ENCODE results near the gene POU5F2.
A peak's percentile ranks its signal among the peaks of the same experiment; 100 is the strongest.

POU5F2 gene, protein sequence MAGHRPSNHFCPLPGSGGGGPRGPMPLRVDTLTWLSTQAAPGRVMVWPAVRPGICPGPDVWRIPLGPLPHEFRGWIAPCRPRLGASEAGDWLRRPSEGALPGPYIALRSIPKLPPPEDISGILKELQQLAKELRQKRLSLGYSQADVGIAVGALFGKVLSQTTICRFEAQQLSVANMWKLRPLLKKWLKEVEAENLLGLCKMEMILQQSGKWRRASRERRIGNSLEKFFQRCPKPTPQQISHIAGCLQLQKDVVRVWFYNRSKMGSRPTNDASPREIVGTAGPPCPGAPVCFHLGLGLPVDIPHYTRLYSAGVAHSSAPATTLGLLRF

DNA sequence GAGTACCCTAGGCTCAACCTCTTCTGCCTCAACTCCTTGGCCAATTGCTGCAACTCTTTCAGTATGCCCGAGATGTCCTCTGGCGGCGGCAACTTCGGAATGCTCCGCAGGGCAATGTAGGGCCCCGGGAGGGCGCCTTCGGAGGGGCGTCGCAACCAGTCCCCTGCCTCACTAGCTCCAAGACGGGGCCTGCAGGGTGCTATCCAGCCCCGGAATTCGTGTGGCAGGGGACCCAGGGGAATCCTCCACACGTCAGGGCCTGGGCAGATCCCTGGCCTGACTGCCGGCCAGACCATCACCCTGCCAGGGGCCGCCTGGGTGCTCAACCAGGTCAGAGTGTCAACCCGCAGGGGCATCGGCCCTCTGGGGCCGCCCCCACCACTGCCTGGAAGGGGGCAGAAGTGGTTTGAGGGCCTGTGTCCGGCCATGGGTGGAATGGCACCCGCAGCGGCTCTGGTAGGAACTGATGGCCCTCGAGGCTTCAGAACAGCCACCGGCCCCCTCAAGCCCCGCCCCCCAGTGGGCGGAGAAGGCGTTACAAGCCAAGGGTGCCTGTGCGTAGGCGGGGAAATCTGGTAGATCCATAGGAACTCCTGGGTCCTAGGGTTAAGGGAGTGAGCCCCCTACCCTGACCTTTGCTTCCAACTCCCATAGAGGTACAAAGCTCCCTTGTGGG lies at the start of gene POU5F2:
TSS of gene POU5F2 (minus strand) at position 465 of the 676 bp plus-strand sequence. CDS start at position 428, 37 bp downstream.
- no peak for DNase-seq

DNA sequence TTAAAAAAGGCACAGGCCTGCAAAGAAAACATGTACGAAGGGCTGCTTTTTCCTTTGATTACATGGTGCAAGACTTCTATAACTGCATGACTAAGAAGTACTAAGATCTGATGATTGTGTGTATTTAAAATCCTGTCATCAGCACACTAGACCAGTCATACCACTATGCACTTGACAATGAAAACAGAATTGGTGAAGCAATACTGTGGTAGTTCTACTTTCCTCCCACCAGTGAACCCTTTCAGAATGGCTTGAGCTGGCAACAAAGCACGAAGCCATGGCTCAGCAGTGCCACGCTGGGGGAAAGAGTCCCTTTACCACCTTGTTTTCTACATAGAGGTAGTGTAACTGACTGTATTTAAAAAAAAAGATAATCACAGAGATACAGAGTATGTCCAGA lies 49.0 kb upstream of the POU5F2 start:
- DNase-seq: no peak

DNA sequence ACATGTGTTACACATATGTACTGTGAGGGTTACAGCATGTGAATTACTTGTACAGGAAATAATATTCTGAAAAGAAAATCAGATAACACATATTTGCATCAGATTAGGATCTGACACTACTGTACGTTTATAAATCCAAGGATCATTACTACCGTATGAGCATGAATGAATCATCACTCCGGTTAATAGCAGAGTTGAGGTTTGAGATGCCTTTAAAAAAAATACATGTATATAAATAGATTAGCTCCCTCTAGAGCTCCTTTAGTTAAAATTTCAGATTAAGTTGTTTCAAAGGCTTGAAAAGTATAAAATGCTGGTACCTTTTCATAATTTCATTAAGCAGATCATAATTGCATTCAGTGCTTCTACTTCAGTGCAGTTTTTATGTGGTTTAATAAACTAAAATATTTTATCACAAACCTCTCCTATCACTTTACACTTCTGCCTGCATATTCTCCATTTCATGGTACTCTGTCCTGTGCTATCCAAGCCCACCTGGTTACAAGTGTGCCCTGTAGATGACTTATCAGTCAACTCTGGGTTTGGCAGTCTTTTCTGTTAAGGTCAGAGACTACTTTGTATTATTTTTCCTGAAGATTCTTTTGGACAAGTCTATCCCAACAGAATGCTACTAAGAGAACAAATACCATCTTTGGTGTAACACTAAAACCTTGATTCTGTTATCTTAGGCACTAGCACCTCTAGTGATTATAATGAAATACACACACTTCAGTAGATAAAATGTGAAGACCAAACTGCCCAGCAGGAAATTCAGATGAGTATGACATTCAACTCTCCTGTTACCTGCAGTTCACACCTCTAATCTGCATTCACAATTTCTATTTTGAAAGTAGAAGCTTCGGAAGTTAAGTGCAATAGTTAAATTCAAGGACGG lies 48.0 kb upstream of the POU5F2 start:
- DNase-seq: no peak

DNA sequence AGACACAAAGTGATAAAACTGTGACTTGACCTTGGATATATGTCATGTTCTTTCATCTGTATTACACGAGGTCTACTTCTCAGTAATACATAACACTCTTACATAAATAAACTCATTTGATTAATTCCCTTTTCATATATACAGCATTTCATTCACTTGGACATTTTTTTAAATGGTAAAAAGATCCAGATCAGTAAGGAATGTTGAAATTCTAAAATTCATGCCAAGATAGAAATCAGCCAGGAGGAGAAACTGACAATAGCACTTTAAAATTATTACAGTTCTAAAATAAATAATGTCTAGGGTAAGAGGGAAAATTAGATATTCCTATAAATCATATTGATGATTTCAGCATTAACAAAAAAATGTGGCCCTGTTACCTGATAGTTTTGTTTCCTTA lies 46.2 kb upstream of the POU5F2 start:
- no peak for DNase-seq

DNA sequence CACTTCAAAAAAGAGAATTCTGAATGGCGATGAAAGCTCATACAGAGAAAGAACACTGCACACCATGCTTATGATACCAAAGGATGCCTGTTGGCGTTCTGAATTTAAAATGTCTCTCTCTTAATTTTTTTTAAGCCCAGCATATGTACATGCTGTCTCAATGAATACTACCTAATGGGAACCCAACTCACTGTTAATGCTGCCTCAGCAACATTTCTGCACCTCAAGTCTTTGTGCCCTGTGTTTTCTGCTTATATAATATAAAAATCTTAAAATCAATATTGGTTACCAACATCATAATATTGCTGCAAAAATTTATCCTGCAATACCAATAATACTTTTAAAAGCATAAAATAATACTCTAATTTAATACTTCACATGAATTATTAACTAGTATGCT lies 44.1 kb upstream of the POU5F2 start:
- DNase-seq: no peak

DNA sequence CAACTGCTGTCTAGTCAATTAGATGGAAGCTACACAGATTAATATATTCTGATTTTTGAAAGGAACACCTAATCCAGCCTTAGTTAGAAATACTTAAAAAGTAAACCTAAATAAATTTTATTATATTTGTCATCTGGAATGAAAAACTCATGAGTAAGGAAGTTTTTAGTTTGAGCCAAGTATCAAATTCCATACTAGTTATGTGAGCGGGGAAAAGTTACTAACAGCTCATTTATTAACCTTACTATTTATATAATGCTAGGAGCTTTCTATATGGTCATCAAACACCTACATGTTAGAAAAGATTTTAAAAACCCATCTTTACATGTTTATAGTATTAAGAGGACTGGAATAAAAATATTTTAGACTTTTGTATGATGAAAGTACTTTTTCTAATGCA lies 41.6 kb upstream of the POU5F2 start:
- DNase-seq: no peak

DNA sequence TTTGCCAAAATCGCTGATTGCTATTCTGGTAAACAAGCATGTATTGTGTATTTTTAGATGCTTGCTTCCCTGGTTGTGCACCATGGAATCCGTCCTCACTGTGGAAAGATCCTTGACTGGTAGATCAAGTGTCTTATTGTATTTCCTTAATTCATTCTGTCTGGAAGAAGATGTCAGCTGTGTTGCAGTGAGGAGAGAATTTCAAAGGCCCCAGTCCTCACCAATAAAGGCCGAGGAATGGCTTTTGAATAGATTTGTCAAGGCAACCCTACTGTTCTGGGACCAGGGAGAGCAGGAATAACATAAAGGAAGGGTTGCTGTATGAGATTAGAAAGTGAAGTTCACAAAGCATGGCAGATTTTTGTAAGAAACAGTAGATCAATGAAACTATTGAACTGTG lies 36.2 kb upstream of the POU5F2 start:
- DNase-seq: no peak

DNA sequence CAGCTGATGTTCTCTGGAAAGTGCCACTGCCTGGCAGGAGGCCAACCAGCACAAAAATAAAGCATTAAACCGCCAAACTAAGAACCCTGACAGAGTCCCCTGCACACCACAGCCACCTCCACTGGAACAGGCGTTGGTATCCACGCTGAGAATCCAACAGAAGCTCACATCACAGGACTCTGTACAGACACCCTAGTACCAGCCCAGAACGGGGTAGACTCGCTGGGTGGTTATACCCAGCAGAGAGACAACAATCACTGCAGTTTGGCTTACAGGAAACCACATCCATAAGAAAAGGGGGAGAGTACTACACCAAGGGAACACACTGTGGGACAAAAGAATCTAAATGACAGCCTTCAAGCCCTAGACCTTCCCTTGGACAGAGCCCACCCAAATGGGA lies 15.0 kb upstream of the POU5F2 start:
- no peak for DNase-seq

DNA sequence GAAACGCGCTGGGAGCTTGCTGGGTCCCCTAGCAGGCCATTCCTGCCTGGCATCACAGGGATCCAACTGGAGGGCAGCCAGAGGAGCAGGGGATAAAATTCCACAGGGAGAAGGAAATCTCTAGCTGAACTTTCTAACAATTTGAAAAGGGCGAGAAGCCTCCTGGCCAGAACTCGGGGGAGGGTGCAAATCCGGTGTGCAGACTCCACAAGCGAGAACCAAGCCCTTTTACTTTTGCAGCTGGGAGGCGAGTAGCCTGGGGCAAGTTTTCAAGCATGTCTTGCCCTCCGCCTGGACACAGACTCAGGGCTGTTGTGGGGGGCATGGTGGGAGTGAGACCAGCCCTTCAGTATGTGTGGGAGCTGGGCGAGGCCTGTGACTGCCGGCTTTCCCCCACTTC lies 14.3 kb upstream of the POU5F2 start:
- no peak for DNase-seq

DNA sequence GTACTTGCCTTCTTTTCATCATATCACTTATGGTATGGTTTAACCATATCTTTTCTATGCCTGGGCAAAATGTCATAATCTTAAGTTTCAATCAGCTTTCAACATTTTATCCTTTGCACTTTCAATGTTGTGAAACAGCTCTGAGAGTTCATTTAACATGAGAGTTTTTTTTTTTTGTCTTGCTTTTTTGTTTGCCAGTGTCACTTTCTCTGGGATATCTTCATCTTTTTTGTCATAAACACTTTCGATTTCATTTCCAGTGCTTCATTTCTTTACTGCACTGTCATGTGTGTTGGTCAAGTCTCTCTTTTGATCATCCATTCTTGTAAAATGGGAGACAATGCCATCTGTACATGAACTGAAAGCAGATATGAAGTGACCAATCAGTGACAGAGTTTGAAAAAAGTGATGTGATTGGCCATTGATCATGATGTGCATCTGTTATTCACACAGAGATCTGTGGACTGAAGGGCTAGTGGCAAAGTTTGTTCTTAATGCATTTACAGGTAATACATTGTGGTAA lies 7.5 kb upstream of the POU5F2 start:
- no peak for DNase-seq

DNA sequence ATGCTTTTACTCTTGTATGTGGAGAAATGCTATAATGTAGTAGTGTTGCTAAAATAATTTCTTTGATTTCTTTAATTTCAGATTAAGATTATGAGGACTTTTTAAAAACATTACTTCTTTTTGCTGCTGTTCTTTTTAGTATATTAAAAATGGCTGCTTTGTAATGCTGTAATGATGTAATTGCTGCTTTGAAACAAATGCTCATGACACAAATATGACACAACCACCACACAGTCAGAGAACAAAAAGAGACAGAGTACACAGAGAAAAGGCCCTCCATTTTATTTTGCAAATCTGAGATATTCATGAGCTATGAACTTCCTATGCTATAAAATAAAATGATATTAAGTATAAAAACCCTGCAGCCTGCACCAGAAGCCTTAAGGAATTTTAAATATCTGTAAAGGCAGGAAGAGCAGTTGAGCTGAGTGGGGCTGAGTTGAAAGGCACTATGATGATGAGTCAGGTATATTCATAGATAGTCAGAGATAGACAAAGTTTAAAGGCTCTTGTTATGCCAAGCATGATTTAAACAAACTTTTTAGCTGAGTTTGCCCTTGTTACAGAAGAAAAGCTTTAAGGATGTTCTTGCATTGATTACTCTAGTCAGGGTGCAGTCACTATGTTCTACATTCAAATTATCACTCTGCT lies 5.1 kb upstream of the POU5F2 start:
- no peak for DNase-seq

DNA sequence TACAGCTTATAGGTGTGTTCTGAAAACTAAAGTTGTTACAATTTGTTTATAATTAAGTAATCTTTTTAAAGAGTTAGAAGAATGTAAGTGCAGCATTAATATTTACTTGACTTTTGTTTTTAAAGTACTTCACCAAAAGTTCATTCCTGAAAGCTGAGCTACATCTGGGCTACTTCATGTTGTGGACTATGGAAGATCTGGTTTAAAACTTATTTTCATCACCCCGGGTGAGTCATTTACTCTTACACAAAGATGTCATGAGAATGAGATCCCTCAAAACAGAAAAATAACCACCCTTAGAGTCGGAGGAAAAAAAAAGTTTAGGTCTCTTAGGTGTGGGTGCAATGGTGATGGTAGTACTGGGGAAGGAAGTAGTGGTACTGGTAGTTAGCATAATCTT lies 5.1 kb downstream of the POU5F2 start:
- DNase-seq: no peak

DNA sequence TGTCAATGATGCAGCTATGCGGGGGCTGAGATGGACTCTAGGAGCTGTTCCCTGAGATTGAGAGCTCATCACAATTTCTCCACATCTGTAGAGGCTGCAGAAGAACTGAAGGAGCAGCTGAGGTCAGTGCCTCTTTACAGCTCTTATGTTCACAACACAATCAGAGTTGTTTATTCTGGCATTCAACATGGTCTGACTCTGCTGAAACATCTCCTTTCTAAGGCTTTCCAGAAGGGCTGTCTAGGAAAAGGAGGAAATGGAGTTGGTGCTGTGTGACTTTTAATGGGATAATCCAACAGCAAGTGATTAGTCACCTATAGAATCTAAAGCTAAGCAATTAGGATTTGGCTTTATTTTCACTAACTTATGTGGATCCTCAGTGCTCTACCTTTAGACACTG lies 6.0 kb downstream of the POU5F2 start:
- DNase-seq: no peak

DNA sequence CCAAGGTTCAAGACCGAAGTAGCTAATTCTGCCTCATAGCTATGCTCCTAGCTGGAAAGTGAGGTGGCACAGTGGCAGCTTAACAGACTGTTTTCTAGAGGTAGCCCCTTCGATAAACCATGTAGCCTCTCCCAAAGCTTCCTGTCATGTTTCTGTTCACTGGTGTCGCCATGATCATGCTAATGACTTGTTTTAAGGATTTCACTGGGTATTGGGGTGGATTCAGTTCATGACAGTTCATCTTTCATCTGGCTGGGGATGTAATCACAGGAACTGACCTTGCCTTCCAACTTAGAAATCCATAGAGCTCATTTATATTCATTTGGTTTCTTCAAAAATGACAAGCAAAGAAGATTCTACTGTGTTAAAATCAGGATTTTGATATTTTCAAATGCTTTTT lies 9.4 kb downstream of the POU5F2 start:
- no peak for DNase-seq

DNA sequence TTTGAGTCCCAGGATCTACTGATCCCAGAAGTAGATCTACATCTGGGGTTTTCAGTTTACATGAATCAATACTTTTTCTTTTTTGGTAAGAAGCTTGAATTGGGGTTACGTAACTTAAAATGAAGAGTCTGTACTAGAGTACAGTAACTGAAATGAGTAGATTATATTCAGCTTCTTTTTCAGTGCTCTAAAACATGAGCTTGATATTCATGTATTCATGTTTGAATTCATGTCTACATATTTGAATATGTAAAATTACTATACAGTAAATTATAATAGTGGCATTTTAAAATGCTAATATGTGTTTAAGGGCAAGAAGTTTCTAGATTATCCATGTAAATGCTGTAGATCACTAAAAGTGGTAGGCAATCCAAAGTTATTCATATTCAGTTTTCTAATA lies 14.8 kb downstream of the POU5F2 start:
- DNase-seq: no peak

DNA sequence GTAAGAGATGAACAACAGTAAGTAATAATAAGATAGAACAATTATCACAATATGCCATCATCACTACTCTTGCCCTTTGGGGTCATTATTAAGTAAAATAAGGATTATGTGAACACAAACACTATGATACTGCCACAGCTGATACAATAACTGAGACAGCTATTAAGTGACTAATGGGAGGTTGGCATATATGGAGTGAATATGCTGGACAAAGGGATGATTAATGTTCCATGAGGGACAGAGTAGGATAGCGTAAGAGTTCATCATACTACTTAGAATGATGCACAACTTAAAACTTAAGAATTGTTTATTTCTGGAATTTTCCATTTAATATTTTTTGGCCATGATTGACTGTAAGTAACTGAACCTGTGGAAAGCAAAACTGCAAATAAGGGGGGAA lies 16.6 kb downstream of the POU5F2 start:
- no peak for DNase-seq

DNA sequence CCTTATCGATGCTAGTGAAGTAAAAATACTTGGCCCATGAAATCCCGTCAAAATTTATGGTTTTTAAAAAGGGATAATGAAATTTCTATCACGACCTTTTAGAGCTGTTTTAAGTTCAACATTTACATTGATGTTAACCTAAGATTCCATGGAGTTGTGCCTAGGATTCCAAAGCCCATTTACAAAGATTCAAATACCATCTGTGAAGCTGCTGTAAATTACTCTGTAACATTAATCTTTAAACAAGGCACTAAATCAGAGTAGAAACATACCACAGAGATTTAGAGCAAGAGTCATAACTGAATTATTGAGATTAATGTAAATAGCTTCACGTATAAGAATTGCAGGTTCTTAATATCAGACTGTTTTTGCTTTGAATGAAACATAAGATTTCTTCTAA lies 17.7 kb downstream of the POU5F2 start:
- no peak for DNase-seq

DNA sequence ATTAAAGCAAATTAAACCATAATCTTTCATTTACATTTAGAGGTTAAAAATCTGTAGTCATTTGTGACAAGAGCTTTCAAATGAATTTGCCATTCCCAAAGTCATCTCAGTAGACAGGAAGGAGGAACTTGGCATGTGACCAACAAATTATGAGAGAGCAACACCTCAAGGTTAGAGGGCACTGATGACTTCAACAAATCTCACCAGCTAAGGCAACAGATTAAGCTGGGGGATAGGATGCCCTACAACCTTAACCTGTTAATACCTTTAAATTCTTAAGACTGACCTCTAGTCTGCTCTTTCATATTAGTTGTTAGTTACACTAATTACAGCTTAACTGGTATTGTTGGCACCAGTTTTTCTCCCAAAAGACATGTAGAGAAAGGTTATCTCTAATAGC lies 18.4 kb downstream of the POU5F2 start:
- DNase-seq: no peak

DNA sequence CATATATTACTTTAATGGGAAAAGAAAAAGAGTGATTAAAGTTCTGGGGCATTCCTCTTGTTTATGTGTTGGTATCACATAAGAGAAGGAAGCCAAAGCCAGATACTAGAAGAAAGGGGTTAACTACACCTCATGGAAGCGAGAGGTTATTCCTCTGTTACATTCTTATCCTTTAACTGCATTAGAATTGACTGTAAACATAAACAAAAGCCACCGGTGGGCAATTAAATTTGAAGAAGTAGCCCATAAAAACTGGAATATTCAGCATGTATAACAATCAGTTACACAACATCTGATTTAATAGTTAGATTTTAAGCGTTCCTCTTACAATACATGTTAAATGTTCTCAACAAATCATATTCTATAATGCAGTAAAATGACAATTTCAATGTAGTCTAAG lies 18.8 kb downstream of the POU5F2 start:
- DNase-seq: no peak

DNA sequence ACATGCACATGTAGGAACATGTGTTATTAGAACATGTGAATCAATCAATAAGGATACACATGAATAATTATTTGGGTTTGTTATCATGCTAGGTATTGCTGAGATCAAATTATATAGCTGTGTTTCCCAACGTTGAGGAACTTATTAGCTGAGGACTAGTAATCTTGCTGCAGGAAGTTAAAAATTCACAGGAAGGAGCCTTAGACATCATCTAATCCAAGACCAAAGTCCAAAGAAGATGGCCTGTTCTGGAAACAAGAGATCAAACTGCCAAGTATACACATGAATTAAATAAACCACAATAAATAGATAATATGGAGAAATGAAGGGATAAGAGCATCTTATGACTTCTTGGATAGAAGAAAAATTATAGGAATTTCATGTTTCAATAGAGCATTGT lies 19.9 kb downstream of the POU5F2 start:
- DNase-seq: no peak

DNA sequence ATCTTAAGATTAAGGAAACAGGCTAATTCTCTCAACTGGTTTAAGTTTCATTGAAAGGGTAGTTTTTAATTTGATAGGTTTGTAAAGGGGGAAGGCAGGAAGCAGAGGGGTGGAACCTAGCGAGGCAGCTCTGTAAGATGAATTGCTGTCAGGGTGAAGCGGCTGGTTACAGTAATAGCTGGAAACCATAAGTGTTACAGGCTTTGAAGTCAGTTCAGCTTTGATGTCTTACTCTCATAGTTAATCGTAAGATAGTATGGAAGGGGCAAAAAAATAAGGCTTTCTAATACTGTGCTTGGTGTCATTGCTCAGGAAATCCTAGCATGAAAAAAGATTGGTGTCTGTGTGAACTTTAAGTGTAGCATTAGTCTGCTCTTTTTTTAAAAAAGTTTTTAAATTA lies 20.3 kb downstream of the POU5F2 start:
- DNase-seq: no peak

DNA sequence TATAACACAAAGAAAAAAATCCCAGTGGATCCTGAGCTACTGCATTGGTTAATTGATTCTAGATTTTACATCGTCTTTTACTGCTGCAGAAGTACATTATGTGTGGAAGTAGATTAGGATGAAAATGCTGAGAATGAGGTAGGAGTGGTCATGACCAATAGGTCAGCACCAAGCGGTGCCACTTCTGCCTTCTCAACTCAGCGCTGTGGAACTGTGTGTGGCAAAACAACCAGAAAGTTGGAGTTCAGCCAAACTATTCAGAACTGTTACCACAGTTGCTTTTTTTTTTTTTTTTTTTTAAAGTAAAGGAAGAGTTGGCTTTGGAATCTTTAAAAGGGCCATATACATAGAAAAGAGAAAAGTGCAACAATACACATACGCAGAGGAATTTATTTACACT lies 24.2 kb downstream of the POU5F2 start:
- peak in 1 of 2 experiments; percentile 64 for DNase-seq

DNA sequence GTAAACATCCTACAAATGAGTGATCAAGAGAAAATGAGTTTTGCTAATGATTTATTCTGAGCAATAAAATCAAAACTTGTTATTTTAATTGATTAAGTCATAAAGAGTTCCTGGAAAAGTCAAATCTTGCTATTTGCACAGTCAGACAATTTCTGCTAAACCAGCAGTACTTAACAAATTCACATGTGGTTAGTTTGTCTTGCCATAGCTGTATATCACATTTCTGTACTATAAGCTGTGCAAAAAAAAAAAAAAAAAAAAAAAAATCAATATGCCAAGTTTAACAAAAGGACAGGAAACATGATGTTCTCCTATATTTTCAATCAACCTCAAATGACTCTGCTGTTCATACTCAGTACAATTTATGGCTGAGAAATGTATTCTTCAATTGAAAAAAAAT lies 24.9 kb downstream of the POU5F2 start:
- no peak for DNase-seq
